Neural progenitor cell (in vitro differentiated cells): ENCODE results near the gene ACAA1.

Source experiments
- EZH2 ChIP-seq: fragments of 200-600 bp; sonication (generic); IDR thresholded peaks from 2 replicates; pipeline ENCODE4 v1.6.1; 2017; ENCODE audit warnings: antibody characterized with exemption, mild to moderate bottlenecking, moderate library complexity
- EZH2phosphoT487 ChIP-seq: fragments of 200-600 bp; sonication (generic); IDR thresholded peaks from 2 replicates; pipeline ENCODE4 v1.6.1; 2017; ENCODE audit warnings: antibody characterized with exemption
- TF ChIP-seq, protein P1 (sequence below): fragments of 200-600 bp; sonication (generic); IDR thresholded peaks from 2 replicates; pipeline ENCODE4 v1.5.1; 2017; ENCODE audit warnings: antibody characterized with exemption, mild to moderate bottlenecking

DNA sequence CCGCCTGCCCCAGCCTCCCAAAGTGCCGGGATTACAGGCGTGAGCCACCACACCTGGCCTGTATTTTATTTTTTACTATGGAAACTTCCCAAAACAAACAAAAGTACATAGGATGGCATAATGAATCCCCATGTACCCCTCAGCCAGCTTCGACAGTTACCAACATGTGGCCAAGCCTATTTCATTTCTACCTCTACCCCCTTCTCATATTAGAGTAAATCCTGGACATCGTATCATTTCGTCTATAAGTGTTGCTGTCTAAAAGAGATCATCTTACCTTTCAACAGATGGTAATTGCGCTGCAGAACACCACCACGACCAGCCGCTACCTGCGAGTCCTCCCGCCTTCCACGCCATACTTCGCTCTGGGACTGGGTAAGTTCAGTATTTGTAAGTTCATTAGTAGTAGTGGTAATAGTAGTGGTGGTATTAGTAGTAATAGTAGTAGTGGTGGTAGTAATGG is 53.0 kb downstream of the ACAA1 start:
- TF ChIP-seq, protein P1, sequence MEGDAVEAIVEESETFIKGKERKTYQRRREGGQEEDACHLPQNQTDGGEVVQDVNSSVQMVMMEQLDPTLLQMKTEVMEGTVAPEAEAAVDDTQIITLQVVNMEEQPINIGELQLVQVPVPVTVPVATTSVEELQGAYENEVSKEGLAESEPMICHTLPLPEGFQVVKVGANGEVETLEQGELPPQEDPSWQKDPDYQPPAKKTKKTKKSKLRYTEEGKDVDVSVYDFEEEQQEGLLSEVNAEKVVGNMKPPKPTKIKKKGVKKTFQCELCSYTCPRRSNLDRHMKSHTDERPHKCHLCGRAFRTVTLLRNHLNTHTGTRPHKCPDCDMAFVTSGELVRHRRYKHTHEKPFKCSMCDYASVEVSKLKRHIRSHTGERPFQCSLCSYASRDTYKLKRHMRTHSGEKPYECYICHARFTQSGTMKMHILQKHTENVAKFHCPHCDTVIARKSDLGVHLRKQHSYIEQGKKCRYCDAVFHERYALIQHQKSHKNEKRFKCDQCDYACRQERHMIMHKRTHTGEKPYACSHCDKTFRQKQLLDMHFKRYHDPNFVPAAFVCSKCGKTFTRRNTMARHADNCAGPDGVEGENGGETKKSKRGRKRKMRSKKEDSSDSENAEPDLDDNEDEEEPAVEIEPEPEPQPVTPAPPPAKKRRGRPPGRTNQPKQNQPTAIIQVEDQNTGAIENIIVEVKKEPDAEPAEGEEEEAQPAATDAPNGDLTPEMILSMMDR = no peak
- TF ChIP-seq EZH2 (no peak), EZH2phosphoT487 (no peak)
